H1 (cell line): ENCODE data around the gene RPS5.
A peak's percentile ranks its signal among the peaks of the same experiment; 100 is the strongest.

ENCODE experiments used
- CREB1 ChIP-seq: IDR thresholded peaks from 2 replicates; pipeline ENCODE4 v1.6.1; 2012; ENCODE audit warnings: inconsistent platforms
- CTCF ChIP-seq, 3 experiments: IDR thresholded peaks; 1 replicate in 2 of 3; 2 replicates in 1 of 3; pipeline versions ENCODE4 v1.5.1 to v1.6.1; 2011; ENCODE audit warnings: low read length in 3 of 3, mild to moderate bottlenecking in 3 of 3, inconsistent platforms in 2 of 3, low read depth in 1 of 3, moderate library complexity in 1 of 3; ENCODE audit not compliant: insufficient read depth in 1 of 3; ENCODE audit errors: control extremely low read depth in 1 of 3
- EGR1 ChIP-seq: IDR thresholded peaks from 2 replicates; pipeline ENCODE4 v1.6.1; 2011; ENCODE audit warnings: low read depth, low read length, borderline replicate concordance
- POLR2A ChIP-seq, 2 experiments: IDR thresholded peaks; 1 replicate in 1 of 2; 2 replicates in 1 of 2; pipeline ENCODE4 v1.6.1; 2011; ENCODE audit warnings: low read depth in 2 of 2, low read length in 2 of 2, mild to moderate bottlenecking in 2 of 2; ENCODE audit errors: control extremely low read depth in 1 of 2

- TF ChIP-seq CREB1, result peak; percentile 83
- no peak for TF ChIP-seq CTCF (IDR thresholded peaks at IDR 0.05; ENCODE audit: control extremely low read depth in 1 of 3, insufficient read depth in 1 of 3, low read depth in 1 of 3, low read length in 3 of 3)
- TF ChIP-seq EGR1, result peak; percentile 67; the same call in 1 of the 2 replicates
- TF ChIP-seq POLR2A (IDR thresholded peaks at IDR 0.05; ENCODE audit: control extremely low read depth in 1 of 2, low read depth in 2 of 2, low read length in 2 of 2), result peak; percentile 89 to 92
Measured at GRCh38 chr19:58380662-58381459, 6.2 kb upstream of the RPS5 start, which contains the start of gene ZNF837.
